Memory B cell (primary cell): ENCODE measurements around the gene NPHS2.

Experiments
- ATAC-seq: fragments of 150-1000 bp; cut with Tn5 transposase; 2 replicates; pipeline ENCODE4 v1.10.0; 2021; ENCODE audit warnings: low read depth, mild to moderate bottlenecking, moderate library complexity
- DNase-seq, 2 donors: peaks; one replicate each; pipeline ENCODE4 v3.0.0; 2022; ENCODE audit warnings: low spot score in 2 of 2
- H3K27ac Mint-ChIP-seq: one replicate; pipeline ENCODE4 v1.8.0; 2022; ENCODE audit warnings: mild to moderate bottlenecking, moderate library complexity, mixed read lengths
- H3K27me3 Mint-ChIP-seq: one replicate; pipeline ENCODE4 v1.8.0; 2022; ENCODE audit warnings: mixed read lengths
- H3K36me3 Mint-ChIP-seq: one replicate; pipeline ENCODE4 v1.8.0; 2022; ENCODE audit warnings: mild to moderate bottlenecking, mixed read lengths
- H3K4me1 Mint-ChIP-seq: one replicate; pipeline ENCODE4 v1.8.0; 2022; ENCODE audit warnings: mixed read lengths
- H3K4me3 Mint-ChIP-seq: one replicate; pipeline ENCODE4 v1.8.0; 2022; ENCODE audit warnings: mild to moderate bottlenecking, moderate library complexity, mixed read lengths
- H3K9me3 Mint-ChIP-seq: one replicate; pipeline ENCODE4 v1.8.0; 2022; ENCODE audit warnings: mixed read lengths

The NPHS2 gene

DNA sequence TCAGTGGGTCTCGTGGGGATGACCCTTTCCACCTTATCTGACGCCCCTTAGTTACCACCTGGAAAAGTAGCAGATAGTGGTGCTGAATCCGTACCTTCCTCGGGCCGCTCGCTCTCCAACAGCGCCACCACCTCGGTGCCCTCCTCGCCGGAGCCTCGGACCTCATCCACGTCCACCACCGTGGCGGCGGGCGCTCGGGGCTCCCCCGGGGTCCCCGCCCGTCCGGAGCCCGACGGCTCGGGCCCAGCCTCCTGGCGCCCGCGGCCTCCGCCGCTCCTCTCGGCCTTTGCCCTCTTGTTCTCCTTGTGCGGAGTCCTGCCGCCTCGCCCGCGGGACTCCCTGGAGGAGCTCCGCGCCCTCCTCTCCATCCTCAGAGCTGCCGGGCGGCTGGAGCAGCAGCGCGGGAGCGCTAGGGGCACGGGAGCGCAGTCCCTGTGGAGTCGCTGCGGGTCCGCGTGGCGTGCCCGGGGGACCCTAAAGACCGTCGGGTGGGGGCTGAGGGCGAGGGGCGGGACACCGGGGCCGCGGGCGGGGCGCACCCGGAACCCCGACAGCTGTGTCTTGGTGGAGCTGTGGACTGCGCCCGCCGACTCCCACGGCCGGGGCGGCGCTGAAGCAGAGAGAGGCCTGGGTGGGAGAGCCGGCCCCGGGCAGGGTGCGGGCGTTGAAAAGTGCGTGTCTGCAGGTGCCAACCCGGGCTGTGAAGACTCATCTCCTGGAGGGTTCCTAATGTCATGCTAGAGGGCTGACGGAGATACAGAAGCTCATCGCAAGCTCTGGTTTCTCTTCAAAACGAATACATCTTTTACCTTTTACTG lies at the start of gene NPHS2:
Gene NPHS2, minus strand, starts transcription at position 452 of the 818 bp plus-strand sequence. Its CDS starts 84 bp downstream, at position 368.
- H3K9me3 Mint-ChIP-seq: peaks cover under 1% of the 10 kb centered on the region

GRCh38 chr1:179612361-179612760 lies 36.6 kb upstream of the NPHS2 start:
- ATAC-seq: no peak
- Mint-ChIP-seq H3K27ac (no peak overlapping the region), H3K27me3 (peaks cover 9% of the 10 kb centered on the region), H3K9me3 (no peaks in the 10 kb centered on the region), H3K4me1 (no peaks in the 10 kb centered on the region), H3K36me3 (no peaks in the 10 kb centered on the region), H3K4me3 (no peak overlapping the region)
- no peak for DNase-seq

More for the DNA sequence above, at the start of gene NPHS2:
- ATAC-seq (peak; percentile 17), DNase-seq (no peak)
- peaks cover 3% of the 10 kb centered on the region for H3K4me1 Mint-ChIP-seq
- peak within 1 kb of the TSS; percentile 54 for H3K4me3 Mint-ChIP-seq
- H3K27me3 Mint-ChIP-seq: peaks cover 27% of the 10 kb centered on the region
- H3K27ac Mint-ChIP-seq: no peak within 1 kb of the TSS
- H3K36me3 Mint-ChIP-seq: no peaks in the 10 kb centered on the region

GRCh38 chr1:179601093-179601492 lies 25.3 kb upstream of the NPHS2 start:
- no peak for DNase-seq
- peaks cover 5% of the 10 kb centered on the region for H3K4me1 Mint-ChIP-seq
- H3K27ac Mint-ChIP-seq: no peak overlapping the region
- H3K36me3 Mint-ChIP-seq: no peaks in the 10 kb centered on the region
- H3K4me3 Mint-ChIP-seq: no peak overlapping the region
- H3K27me3 Mint-ChIP-seq: peaks cover 4% of the 10 kb centered on the region
- ATAC-seq: no peak
- H3K9me3 Mint-ChIP-seq: peaks cover 9% of the 10 kb centered on the region

GRCh38 chr1:179599623-179600249 lies 24.0 kb upstream of the NPHS2 start:
- H3K4me1 Mint-ChIP-seq: peaks cover 5% of the 10 kb centered on the region
- ATAC-seq: peak; percentile 47
- peaks cover 4% of the 10 kb centered on the region for H3K27me3 Mint-ChIP-seq
- H3K36me3 Mint-ChIP-seq: no peaks in the 10 kb centered on the region
- peaks cover 9% of the 10 kb centered on the region for H3K9me3 Mint-ChIP-seq
- no peak overlapping the region for H3K4me3 Mint-ChIP-seq
- peak in 1 of 2 donors; percentile 22 for DNase-seq
- H3K27ac Mint-ChIP-seq: no peak overlapping the region

GRCh38 chr1:179598631-179599030 lies 22.9 kb upstream of the NPHS2 start:
- H3K4me3 Mint-ChIP-seq: no peak overlapping the region
- peaks cover 5% of the 10 kb centered on the region for H3K4me1 Mint-ChIP-seq
- peaks cover 5% of the 10 kb centered on the region for H3K27me3 Mint-ChIP-seq
- ATAC-seq: peak; percentile 92
- no peak overlapping the region for H3K27ac Mint-ChIP-seq
- peaks cover 7% of the 10 kb centered on the region for H3K9me3 Mint-ChIP-seq
- DNase-seq: no peak
- H3K36me3 Mint-ChIP-seq: no peaks in the 10 kb centered on the region

- ATAC-seq (no peak), DNase-seq (no peak)
- no peaks in the 10 kb centered on the region for H3K9me3 Mint-ChIP-seq
- H3K4me3 Mint-ChIP-seq: no peak within 1 kb of the TSS
- H3K27me3 Mint-ChIP-seq: peaks cover 19% of the 10 kb centered on the region
- no peaks in the 10 kb centered on the region for H3K36me3 Mint-ChIP-seq
- H3K27ac Mint-ChIP-seq: no peak within 1 kb of the TSS
- no peaks in the 10 kb centered on the region for H3K4me1 Mint-ChIP-seq
Measured at GRCh38 chr1:179591592-179592580, 16.1 kb upstream of the NPHS2 start, which contains the start of gene TDRD5. Gene TDRD5 (plus strand): TSS chr1:179591832. CDS start chr1:179592616, 784 bp downstream.

DNA sequence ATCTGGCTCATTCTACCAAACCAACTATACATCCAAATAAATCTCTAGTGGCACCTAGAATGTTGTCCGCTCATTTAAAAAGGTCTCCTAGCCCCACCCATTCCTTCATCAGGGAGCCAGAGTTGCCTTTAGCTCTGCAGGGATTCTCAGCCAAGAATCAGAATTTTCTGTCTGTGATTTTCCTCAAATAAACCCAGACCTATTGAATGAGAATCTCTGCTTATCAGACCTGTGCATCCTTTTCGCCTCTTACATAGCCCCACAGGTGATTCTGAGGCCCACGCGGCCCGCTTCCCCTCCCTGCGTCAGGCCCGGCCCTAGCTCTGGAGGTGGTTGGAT lies 15.5 kb upstream of the NPHS2 start:
- Mint-ChIP-seq H3K4me1 (no peaks in the 10 kb centered on the region), H3K27me3 (peaks cover 22% of the 10 kb centered on the region), H3K9me3 (no peaks in the 10 kb centered on the region), H3K36me3 (no peaks in the 10 kb centered on the region), H3K4me3 (no peak overlapping the region), H3K27ac (no peak overlapping the region)
- DNase-seq (no peak), ATAC-seq (no peak)

- Mint-ChIP-seq H3K27ac (no peak overlapping the region), H3K36me3 (no peaks in the 10 kb centered on the region), H3K4me1 (no peaks in the 10 kb centered on the region), H3K4me3 (no peak overlapping the region), H3K27me3 (peaks cover 22% of the 10 kb centered on the region), H3K9me3 (no peaks in the 10 kb centered on the region)
- no peak for ATAC-seq
- no peak for DNase-seq
Measured at GRCh38 chr1:179590671-179591070, 14.9 kb upstream of the NPHS2 start.

DNA sequence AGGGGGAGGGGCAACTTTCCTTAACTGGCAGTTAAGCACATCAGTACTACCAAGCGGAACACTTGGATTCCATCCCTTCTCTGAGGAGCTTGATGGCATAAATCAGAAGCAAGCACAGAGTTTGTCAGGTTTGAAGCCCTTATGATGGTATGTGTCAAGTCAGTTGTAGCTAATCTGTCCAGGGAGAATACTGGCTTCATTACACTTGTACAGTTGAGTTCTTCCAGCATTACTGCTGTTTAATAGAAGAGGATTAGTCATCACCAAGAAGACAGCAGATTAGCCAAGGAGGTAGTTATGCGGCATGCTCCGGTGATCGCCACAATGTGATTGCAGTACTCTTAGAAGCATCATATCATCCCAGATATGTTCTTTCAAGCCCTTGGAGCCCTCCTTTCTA lies 13.8 kb upstream of the NPHS2 start:
- Mint-ChIP-seq H3K27me3 (peaks cover 25% of the 10 kb centered on the region), H3K36me3 (no peaks in the 10 kb centered on the region), H3K9me3 (no peaks in the 10 kb centered on the region), H3K27ac (no peak overlapping the region), H3K4me1 (no peaks in the 10 kb centered on the region), H3K4me3 (no peak overlapping the region)
- ATAC-seq (no peak), DNase-seq (no peak)

- DNase-seq (no peak), ATAC-seq (no peak)
- no peak overlapping the region for H3K27ac Mint-ChIP-seq
- no peak overlapping the region for H3K4me3 Mint-ChIP-seq
- H3K36me3 Mint-ChIP-seq: no peaks in the 10 kb centered on the region
- peaks cover 25% of the 10 kb centered on the region for H3K27me3 Mint-ChIP-seq
- no peaks in the 10 kb centered on the region for H3K9me3 Mint-ChIP-seq
- no peaks in the 10 kb centered on the region for H3K4me1 Mint-ChIP-seq
Measured at GRCh38 chr1:179588425-179589024, 12.8 kb upstream of the NPHS2 start.

GRCh38 chr1:179587336-179587735 lies 11.6 kb upstream of the NPHS2 start:
- Mint-ChIP-seq H3K4me1 (no peaks in the 10 kb centered on the region), H3K27ac (no peak overlapping the region), H3K27me3 (peaks cover 28% of the 10 kb centered on the region), H3K4me3 (no peak overlapping the region), H3K9me3 (no peaks in the 10 kb centered on the region), H3K36me3 (no peaks in the 10 kb centered on the region)
- ATAC-seq: no peak
- no peak for DNase-seq

GRCh38 chr1:179586107-179586823 lies 10.5 kb upstream of the NPHS2 start:
- ATAC-seq: no peak
- H3K27ac Mint-ChIP-seq: no peak overlapping the region
- H3K36me3 Mint-ChIP-seq: no peaks in the 10 kb centered on the region

GRCh38 chr1:179583771-179584320 lies 8.1 kb upstream of the NPHS2 start:
- DNase-seq (no peak), ATAC-seq (no peak)
- Mint-ChIP-seq H3K9me3 (no peaks in the 10 kb centered on the region), H3K36me3 (no peaks in the 10 kb centered on the region), H3K27ac (no peak overlapping the region), H3K4me1 (no peaks in the 10 kb centered on the region), H3K27me3 (peaks cover 35% of the 10 kb centered on the region), H3K4me3 (no peak overlapping the region)

More at GRCh38 chr1:179586107-179586823, 10.5 kb upstream of the NPHS2 start:
- H3K9me3 Mint-ChIP-seq: no peaks in the 10 kb centered on the region
- DNase-seq: no peak
- peaks cover 31% of the 10 kb centered on the region for H3K27me3 Mint-ChIP-seq
- H3K4me3 Mint-ChIP-seq: no peak overlapping the region
- no peaks in the 10 kb centered on the region for H3K4me1 Mint-ChIP-seq
